Measurements from ENCODE around the gene PPP2R2C. TPM values are rescaled to one million over a fixed set of nuclear protein-coding genes. Genes with fewer than 3 reads are reported as not detected.

The PPP2R2C gene
- total RNA-seq, 4 donors from 2014 or later: 0.50 to 2.7 (median 1.4) TPM

GRCh38 chr4:6497796-6498195 lies 25.4 kb upstream of the PPP2R2C start:
- peaks cover 0 to 34% (median 0%) of the 10 kb centered on the region in 4 donors for H3K27me3 ChIP-seq
- H3K27ac ChIP-seq (replicated peaks in 1 of 4): no peak overlapping the region
- H3K9me3 ChIP-seq: no peaks in the 10 kb centered on the region
- 95% methylated on average over 8 of the region's 8 CpGs for WGBS
- intact Hi-C loops (cut with DNase I): no loop called here
- TF ChIP-seq POLR2AphosphoS5 (IDR thresholded peaks at IDR 0.05) (no peak), EP300 (IDR thresholded peaks at IDR 0.05) (no peak), POLR2A (IDR thresholded peaks at IDR 0.05; ENCODE audit: low read depth) (no peak), CTCF (IDR thresholded peaks at IDR 0.05) (no peak)
- peak; percentile 74 for DNase-seq (ENCODE audit: extremely low spot score)
- peaks cover 0 to 17% (median 14%) of the 10 kb centered on the region in 4 donors for H3K4me1 ChIP-seq
- no peak overlapping the region for H3K4me3 ChIP-seq
- no peaks in the 10 kb centered on the region for H3K36me3 ChIP-seq

DNA sequence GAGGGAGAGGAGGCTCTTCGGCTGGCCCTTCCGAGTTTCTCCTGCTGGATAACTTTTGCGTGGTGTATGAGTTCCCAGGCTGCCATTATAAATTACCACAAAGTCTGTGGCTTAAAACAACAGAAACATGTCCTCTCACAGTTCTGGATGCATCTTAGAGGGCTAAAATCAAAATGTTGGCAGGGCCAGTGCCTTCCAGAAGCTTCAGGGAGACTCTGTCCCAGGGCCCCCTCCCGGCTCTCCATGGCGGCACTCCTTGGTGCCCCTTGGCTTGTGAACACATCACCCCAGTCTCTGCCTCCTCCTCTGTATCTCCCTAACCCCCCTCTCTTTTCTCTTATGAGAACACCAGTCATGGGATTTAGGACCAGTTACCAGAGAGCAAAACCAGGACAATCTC lies 23.3 kb upstream of the PPP2R2C start:
- TF ChIP-seq POLR2AphosphoS5 (IDR thresholded peaks at IDR 0.05): no peak
- no peak for TF ChIP-seq CTCF (IDR thresholded peaks at IDR 0.05)
- TF ChIP-seq POLR2A (IDR thresholded peaks at IDR 0.05; ENCODE audit: low read depth): no peak
- no peak for TF ChIP-seq EP300 (IDR thresholded peaks at IDR 0.05)
- peaks cover 0 to 17% (median 14%) of the 10 kb centered on the region in 4 donors for H3K4me1 ChIP-seq
- H3K27ac ChIP-seq (replicated peaks in 1 of 4): no peak overlapping the region
- peak; percentile 82 for DNase-seq (ENCODE audit: extremely low spot score)
- intact Hi-C loops (cut with DNase I): no loop called here
- WGBS: 83% methylated on average over 5 of the region's 5 CpGs
- H3K27me3 ChIP-seq: peaks cover 0 to 16% (median 0%) of the 10 kb centered on the region in 4 donors
- no peaks in the 10 kb centered on the region for H3K36me3 ChIP-seq
- no peak overlapping the region for H3K4me3 ChIP-seq
- H3K9me3 ChIP-seq: no peaks in the 10 kb centered on the region

- Histone ChIP-seq H3K27ac (replicated peaks in 1 of 4) (no peak overlapping the region), H3K36me3 (no peaks in the 10 kb centered on the region), H3K27me3 (peaks cover 0 to 17% (median 0%) of the 10 kb centered on the region in 4 donors), H3K4me1 (peaks cover 0 to 17% (median 14%) of the 10 kb centered on the region in 4 donors), H3K9me3 (no peaks in the 10 kb centered on the region), H3K4me3 (no peak overlapping the region)
- WGBS: 92% methylated on average over 4 of the region's 7 CpGs
- TF ChIP-seq CTCF (IDR thresholded peaks at IDR 0.05) (no peak), POLR2A (IDR thresholded peaks at IDR 0.05; ENCODE audit: low read depth) (no peak), EP300 (IDR thresholded peaks at IDR 0.05) (no peak), POLR2AphosphoS5 (IDR thresholded peaks at IDR 0.05) (no peak)
- DNase-seq (ENCODE audit: extremely low spot score): no peak
- intact Hi-C loops (cut with DNase I): no loop called here
These were observed 22.8 kb upstream of the PPP2R2C start for GRCh38 chr4:6495296-6495590.

- no peak overlapping the region for H3K27ac ChIP-seq (replicated peaks in 1 of 4)
- 78% methylated on average over 13 of the region's 18 CpGs for WGBS
- peaks cover 0 to 17% (median 14%) of the 10 kb centered on the region in 4 donors for H3K4me1 ChIP-seq
These were observed 22.2 kb upstream of the PPP2R2C start for GRCh38 chr4:6494431-6495295.

More at GRCh38 chr4:6494431-6495295, 22.2 kb upstream of the PPP2R2C start:
- DNase-seq (ENCODE audit: extremely low spot score): peak; percentile 42
- no peak overlapping the region for H3K4me3 ChIP-seq
- H3K9me3 ChIP-seq: no peaks in the 10 kb centered on the region
- intact Hi-C loops (cut with DNase I): no loop called here
- TF ChIP-seq CTCF (IDR thresholded peaks at IDR 0.05) (no peak), EP300 (IDR thresholded peaks at IDR 0.05) (no peak), POLR2A (IDR thresholded peaks at IDR 0.05; ENCODE audit: low read depth) (no peak), POLR2AphosphoS5 (IDR thresholded peaks at IDR 0.05) (no peak)
- peaks cover 0 to 17% (median 0%) of the 10 kb centered on the region in 4 donors for H3K27me3 ChIP-seq
- H3K36me3 ChIP-seq: no peaks in the 10 kb centered on the region
